GDM1 (cell line): ENCODE measurements around the gene WFDC5.
"Not testable (repeated sequence)": the region's sequence is repeated elsewhere in the genome, so short reads cannot be mapped to it uniquely, and the experiment has no call there.

Experiments used
- DNase-seq: peaks from one replicate; lab custom pipeline; 2025; lab: John Stamatoyannopoulos, UW

The WFDC5 gene, protein sequence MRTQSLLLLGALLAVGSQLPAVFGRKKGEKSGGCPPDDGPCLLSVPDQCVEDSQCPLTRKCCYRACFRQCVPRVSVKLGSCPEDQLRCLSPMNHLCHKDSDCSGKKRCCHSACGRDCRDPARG

DNA sequence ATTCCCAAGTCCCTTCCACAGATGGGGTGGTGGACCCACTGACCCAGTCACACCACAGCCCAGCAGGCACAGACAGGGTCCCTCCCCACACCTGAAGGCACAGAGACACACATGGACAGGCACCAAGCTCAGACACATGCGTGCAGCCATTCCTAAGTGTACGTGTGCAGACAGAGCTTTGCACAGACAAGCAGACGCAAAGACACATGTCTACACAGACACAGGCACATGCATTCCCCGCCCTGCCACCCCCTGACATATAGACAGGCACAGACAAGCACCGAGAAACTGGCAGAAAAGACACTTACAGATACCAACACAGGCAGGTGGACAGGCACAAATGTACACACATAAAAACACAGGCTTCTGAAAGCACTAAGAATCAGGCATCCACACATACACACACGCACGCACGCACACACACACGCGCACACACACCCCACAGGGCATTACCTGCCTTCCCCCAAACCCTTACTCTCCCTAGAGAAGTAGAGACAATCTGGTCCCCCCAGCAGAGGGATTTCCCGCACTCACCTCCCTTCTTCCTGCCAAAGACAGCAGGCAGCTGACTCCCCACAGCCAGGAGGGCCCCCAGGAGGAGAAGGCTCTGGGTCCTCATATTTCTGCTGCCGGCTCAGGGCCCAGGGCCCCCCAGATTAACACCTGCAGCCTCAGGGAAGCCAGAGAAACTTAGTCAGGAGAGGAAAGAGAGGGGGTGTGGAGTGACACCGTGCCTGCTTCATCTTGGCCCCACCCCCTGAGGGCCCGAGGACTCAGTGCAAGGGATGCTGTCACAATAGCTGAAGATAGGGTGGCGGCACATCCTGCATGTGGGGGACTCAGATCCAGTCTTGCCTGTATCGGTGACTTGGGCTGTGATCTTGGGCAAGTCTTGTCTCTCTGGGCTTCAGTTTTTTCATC, at the start of gene WFDC5:
Gene WFDC5 (minus strand): TSS at position 710 of the 921 bp plus-strand sequence. CDS start 91 bp downstream, at position 619.
- no peak for DNase-seq

DNA sequence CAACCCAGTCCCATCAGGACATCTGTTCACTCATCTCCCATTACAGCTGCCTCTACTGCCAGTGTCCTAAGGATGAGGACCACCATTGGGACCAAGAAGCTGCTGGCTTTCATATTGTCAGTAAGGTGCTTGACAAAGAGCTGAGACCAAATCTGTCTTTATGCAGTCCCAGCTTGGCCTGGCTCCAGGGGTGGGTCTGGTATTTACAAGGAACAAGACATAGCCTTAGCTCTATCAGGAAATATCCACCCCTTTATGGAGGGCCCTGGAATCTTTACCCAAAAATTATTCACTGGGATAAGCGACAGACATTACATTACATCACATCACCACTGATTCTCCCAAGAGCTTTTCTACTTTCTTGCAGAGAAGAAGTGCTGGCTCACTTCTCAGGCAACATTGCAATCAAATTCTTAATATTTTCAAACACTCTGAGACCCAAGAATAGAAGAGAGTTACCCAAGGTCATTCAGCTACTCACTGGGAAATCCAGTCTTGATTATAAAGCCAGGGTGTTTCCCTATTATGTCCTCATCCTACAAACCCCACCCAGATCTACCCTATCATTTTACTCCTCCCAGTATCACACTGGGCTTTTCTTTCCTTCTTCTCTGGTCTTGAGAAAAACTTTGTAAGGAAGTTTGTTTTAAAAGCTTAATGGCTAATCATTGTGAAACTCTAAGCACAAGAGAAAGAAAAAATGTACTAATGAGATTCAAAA, 48.3 kb upstream of the WFDC5 start:
- no peak for DNase-seq

DNA sequence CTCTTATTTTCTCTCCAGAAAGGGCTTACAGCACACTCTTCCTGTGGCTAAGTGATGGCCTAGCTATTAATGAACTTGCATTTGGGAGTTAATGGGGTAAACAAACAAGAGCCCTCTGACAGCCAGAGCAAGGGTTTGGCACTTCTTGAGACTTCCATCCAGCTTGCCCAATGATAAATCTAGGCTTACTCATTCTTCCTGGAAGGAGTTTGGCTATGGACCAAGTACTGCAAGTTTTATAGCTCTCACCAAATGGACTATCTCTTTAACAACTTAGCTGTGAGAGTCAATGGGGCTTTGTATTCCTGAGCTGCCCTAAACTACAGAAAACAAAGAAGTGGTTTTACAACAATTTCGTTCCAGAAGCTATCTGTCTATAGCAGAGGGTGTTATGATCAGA, 43.0 kb upstream of the WFDC5 start:
- no peak for DNase-seq

DNA sequence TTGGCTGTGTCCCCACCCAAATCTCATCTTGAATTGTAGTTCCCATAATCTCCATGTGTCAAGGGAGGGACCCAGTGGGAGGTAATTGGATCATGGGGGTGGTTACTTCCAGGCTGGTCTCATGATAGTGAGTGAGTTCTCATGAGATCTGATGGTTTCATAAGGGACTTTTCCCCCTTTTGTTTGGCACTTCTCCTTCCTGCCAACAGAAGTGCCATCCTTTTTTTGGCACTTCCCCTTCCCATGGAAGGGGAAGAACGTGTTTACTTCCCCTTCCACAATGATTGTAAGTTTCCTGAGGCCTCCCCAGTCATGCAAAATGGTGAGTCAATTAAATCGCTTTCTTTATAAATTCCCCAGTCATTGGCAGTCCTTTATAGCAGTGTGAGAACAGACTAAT, 41.7 kb upstream of the WFDC5 start:
- no peak for DNase-seq

DNA sequence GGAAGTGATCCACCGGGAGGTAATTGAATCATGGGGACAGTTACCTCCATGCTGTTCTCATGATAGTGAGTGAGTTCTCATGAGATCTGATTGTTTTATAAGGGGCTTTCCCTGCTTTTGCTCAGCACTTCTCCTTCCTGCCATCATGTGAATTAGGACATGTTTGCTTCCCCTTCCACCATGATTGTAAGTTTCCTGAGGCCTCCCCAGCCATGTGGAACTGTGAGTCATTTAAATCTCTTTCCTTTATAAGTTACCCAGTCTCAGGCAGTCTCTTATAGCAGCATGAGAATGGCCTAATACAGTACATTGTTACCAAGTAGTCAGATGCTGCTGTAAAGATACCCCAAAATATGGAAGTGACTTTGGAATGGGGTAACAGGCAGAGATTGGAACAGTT, 39.8 kb upstream of the WFDC5 start:
- not testable (repeated sequence) for DNase-seq

DNA sequence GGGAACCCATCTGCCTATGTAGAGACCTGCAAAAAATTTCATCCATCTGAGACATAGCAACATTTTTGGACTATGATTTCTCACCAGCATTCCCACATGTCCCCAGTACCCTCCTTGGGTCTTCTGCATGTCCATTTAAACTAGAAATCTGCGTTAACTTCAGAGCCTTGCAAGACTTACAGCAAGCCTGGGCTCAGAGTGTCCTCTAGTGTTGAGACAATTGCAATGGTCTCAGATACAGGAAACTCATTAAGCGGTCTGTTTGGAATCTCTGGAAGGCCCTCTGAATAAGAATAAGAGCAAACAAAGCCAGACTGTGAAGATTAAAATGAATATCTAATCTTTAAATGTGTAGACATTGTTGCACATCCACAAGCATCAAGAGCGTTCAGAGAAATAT, 39.2 kb upstream of the WFDC5 start:
- no peak for DNase-seq

DNA sequence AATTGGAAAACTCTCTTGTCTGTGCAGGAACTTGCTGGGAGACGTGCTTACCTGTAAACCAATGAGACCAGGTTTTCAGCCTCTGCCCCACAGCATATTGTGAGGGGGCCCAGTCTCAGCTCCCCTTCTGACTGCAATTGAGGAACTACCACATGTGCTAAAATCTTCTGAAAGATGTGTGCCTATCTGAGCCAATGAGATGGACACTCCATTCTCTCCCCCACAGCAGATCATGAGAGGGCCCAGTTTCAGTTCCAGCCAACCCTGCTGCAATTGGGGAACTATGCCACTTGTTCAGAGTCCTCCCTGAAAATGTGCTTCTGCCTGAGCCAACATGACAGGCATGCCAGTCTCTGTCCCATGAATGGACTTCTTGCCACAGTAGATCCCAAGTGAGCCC, 38.8 kb upstream of the WFDC5 start:
- DNase-seq = no peak

DNA sequence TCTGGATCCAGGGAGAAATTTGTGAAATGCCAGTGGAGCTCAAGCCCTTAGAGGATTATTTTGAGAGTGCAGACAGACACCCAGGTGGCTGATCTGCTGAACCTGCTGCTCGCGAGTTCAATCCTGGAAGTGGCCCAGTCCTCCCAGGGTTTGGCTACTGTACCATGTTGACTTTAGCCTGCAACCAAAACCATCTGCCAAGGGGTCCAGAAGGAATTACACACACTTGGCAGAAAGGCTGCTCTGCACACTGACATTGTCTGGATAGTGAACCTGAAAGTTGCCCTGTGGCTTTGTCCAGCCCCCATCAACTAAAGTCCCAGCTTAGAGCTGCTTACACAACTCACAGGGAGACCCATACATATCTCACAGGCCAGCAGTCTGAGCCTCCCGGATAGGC, 38.2 kb upstream of the WFDC5 start:
- no peak for DNase-seq

DNA sequence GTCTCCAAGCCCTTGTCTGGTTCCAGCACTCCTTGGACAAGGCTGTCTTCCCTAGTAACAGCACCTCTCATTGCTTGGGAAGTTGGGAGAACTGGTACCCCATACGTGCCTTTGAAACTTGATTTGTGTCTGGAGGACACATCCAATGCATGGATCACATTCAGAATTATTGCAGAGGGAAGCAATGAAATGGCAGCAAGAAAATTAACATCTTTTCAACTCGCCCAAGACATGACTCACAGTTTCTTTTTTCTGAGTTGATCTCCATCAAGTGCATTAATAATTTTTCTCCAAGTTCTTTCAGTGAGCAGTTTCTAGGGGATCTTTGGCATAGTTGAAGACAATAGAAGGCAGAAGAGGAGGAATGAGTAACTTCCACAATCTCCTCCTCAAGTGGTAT, 37.4 kb upstream of the WFDC5 start:
- no peak for DNase-seq

DNA sequence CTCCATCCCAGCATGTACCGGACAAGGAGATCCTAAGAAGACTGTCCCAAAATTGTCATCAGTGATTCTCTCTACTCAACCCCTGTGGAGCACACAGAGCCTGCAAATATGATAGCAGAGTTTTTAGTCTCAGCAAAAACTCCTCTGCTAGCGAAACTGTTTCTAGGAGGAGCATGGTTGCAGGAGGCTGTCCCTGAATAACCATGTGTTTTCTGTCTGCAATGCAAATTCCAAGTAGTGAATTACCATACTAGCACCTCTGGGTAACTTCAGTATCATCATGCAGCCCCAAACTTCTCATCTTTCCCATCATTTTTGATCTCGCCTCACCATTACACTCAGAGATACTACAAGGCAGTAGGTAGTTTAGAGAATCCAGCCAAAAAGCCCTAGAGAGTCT, 34.1 kb upstream of the WFDC5 start:
- no peak for DNase-seq

DNA sequence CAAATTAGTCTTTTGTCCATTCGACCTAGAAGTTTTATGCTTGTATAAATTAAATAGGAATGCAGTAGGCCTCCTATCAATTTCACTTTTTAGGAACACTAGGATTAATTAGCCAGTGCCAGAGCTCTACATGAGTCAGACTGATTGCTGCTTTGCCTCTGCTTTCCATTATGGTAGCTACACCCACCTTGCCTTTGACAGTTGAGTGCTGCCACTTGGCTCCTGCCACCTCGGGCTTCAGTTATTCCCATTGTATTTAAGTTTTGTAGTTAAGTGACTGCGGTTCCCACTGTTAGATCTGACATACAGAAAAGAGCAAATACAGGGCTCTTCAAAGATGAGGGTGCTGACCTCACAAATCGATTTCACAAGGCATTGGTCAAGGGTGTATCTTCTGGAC, 25.9 kb upstream of the WFDC5 start:
- no peak for DNase-seq

DNA sequence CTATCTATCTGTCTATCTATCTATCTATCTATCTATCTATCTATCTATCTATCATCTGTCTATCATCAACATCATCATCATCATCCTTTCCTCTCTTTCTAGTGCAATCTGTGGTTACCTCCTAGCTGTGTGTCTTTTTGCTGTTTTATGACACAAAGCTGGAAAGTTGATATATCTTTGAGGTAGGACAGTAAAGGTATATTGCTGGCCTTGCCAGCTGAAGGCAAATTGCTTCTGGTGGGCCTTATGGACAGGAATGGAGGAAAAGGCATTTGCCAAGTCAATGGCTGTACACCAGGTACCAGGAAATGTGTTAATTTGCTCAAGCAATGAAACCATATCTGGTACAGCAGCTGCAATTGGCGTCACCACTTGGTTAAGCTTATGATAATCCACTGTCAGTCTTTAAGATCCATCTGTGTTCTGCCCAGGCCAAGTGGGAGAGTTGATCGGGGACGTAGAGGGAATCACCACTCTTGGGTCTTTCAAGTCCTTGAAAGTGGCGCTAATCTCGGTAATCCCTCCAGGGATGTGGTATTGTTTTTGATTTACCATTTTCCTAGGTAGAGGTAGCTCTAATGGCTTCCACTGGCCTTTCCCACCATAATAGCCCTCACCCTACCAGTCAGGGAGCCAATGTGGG, 24.9 kb upstream of the WFDC5 start:
- not testable (repeated sequence) for DNase-seq

DNA sequence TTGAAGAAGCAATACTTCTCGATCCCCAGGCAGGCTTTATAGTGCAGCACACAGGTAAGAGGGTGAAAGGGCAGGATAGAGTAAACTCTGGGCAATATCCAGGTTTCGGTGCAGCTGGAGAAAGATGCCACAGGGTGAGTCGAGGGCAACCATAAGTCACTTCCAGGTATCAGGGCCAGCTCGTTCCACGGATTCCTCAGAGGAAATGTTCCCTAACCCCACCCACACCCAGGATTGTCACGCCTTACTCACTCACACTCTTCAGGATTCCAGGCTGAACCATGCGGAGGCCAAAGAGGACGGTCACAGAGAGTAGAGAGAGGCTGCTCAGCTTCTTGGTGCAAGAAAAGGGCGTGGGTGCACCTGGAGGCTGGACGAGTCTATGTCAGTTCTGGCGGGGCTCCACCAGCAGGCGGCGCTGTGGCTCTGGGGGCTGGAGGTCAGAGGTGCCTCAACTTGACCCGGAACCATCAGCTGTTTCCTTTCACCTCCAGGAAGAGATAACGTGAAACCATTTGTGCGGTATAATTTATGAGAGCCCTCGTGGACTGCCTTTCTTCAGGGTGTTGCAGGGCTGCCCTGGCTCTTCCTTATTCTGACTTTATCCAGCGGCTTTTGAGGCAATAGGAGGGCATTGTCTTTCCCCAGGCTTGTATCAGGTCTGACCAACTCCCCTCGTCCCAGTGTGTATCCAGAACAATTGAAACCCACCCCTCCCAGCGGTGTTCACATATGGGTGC, 23.8 kb upstream of the WFDC5 start:
- DNase-seq = no peak

DNA sequence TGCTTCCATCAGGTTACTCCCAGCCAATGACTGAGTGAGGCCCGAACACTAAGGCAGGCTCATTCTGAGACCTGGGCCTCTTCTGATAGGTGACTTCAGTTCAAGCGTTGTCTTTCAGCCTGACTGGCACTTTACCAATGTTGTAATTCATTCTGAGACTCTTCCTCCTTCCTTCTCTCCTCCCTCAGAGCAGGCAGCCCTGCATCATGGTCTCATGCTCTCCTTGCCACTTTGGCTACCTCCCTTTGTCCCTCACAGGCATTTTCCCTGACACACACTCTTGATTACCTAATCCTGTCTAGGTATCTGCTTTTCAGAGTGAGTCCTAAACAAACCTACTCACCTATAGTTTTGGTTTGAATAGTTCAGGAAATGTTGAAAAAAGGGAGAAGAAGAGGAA, 21.9 kb upstream of the WFDC5 start:
- no peak for DNase-seq

DNA sequence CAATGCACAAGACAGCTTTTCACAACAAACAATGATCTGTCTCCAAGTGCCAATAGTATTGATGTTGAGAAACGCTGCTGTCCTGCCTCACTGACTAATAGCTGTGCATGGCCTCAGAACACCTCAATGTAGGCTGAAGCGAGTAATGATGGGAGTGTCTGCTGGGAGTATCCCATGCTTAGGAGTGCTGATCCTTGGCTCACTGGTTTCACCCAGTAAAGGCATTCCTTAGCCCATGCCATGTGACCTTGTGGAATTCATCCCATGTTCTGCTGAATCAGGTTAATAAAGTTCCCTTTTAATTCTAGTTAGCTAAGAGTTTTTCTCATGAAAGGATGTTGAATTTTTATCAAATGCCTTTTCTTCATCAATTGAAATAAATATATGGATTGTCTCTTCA, 13.1 kb upstream of the WFDC5 start:
- DNase-seq = no peak

DNA sequence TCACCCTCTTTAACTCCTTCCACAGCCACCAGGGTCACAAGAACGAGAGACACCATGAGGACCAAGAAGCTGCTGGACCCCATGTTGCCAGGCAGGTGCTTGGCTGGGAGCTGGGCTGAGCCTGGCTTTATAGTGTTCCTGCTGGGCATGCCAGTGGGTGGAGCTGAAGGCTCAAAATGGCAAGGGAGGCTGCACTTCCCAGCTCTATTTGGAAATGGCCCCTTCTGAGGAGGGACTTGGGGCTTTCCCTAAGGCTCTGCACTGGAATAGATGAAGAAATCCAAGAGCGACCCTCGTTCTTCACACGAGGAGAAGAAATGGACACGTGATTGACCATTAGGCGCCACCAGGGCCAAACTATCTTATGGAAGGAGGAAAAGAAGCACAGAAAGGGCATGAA, 9.4 kb upstream of the WFDC5 start, which contains the start of gene WFDC12:
Gene WFDC12 (minus strand): TSS at position 101 of the 400 bp plus-strand sequence. CDS start 18 bp downstream, at position 83.
- no peak for DNase-seq

DNA sequence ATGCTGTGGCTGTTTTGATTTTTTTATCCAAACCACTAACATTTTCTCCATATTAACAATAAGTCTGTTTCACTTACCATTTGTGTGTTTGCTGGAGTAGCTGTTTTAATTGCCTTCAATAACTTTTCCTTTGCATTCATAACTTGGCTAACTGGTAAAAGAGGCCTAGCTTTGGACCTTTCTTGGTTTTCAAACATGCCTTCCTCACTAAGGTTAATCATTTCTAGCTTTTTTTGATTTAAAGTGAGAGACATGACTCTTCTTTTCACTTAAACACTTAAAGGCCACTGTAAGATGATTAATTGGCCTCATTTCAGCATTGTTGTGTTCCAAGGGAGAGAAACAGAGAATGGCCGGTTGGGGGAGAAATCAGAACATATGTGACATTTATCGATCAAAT, 6.4 kb upstream of the WFDC5 start:
- DNase-seq = no peak

DNA sequence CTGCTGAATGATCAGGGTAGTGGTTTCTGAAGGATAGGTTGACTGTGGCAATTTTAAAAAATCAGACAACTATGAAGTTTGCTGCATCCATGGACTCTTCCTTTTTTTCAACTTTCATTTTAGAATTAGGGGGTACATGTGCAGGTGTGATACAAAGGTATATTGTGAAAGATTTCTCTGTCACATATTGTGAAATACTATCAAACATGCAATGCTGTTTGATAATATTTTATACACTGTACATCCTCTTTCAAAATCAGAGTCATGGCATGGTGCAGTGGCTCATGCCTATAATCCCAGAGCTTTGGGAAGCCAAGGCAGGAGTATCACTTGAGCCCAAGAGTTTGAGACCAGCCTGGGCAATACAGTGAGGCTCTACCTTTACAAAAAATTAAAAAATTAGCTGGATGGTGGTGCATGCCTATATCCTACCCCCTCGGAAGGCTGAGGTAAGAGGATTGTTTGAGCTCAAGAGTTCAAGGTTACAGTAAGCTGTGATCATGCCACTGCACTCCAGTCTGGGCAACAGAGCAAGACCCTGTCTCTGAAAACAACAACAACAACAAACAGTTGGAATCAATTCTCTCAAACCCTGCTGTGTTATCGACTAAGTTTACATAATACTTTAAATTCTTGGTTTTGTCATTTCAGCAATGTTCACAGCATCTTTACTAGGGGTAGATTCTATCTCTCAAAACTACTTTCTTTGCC, 4.7 kb upstream of the WFDC5 start:
- no peak for DNase-seq

DNA sequence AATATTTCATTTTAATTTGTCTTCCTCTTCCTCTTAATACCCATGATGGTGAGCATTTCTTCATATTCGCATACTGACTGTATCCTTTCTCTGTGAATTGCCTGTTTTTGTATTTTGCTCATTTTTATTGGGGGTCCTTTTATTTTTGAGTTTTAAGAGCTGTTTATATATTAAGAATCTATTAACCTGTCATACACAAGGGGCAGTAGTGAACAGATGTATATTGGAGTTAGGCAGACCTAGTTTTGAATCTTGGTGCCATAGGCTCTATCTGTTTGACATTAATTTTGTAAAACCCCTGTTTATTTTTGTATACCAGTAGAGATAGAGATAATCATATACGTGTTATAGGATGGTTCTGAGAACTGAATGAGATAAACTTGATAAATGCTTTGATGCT, 3.1 kb upstream of the WFDC5 start:
- DNase-seq = no peak

DNA sequence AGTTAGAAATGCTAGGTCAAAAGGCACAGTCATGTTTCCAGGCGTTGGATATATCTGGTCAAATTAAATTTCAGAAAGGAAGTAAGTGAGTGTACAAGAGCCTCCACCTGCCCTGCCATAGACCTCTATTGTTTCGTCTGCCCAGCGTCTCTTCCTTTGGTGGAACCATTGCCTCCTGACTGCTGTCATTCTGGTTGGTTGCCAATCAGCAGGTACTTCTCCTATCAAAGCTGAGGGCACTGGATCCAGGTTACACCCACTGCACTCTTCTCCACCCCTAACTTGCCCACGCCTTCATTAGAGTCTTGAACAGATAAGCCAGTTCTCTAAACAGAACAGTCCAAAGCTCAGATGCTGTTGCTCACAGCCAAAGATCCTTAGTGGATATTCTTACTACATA, 2.6 kb upstream of the WFDC5 start:
- no peak for DNase-seq

DNA sequence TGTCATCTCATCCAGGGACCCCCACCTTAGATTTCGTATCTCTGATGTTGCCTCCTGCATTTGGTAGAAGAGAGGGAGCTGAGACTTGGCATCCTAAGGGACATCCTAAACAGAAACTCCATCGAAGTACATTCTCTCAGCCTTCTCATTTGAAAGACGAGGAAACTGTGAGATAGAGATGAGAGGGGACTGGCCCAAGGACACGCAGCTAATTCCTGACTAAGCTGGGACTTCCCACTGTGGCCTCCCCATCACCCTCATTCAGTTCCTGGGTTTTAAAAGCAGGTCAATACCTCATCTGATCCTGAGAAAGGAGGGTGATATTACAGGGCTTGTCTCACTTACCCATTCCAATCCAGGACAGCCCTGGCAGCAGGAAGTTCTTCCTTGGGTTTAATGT, 855 bp upstream of the WFDC5 start:
- DNase-seq = no peak
